Uterus (tissue), 4 donors: ENCODE results near the gene MBD5. TPM values are rescaled to one million over a fixed set of nuclear protein-coding genes. Genes with fewer than 3 reads are reported as not detected.

ENCODE experiments used
- DNase-seq, 2 donors: peaks; one replicate each; pipeline ENCODE4 v3.0.0-alpha.2; 2019 to 2020
- H3K27ac ChIP-seq, 2 donors: fragments of 200-600 bp; sonication (generic); 1 replicate in 1 of 2; 2 replicates in 1 of 2; pipeline ENCODE4 v1.5.1; 2016 to 2018
- H3K27me3 ChIP-seq, 2 donors: fragments of 200-600 bp; sonication (generic); one replicate each; pipeline ENCODE4 v1.5.1; 2018 to 2019; ENCODE audit warnings: control low read depth in 1 of 2
- H3K36me3 ChIP-seq, 2 donors: fragments of 200-600 bp; sonication (generic); one replicate each; pipeline ENCODE4 v1.5.1; 2019; ENCODE audit warnings: control low read depth in 1 of 2
- H3K4me1 ChIP-seq, 2 donors: fragments of 200-600 bp; sonication (generic); one replicate each; pipeline ENCODE4 v1.5.1; 2018 to 2019; ENCODE audit warnings: control low read depth in 1 of 2
- H3K4me3 ChIP-seq, 2 donors: fragments of 200-600 bp; sonication (generic); 1 replicate in 1 of 2; 2 replicates in 1 of 2; pipeline ENCODE4 v1.5.1; 2018 to 2019; ENCODE audit warnings: mild to moderate bottlenecking in 1 of 2
- H3K9me3 ChIP-seq, 2 donors: fragments of 200-600 bp; sonication (generic); one replicate each; pipeline ENCODE4 v1.5.1; 2019; ENCODE audit warnings: control low read depth in 1 of 2
- CTCF ChIP-seq, 4 experiments: fragments of 200-600 bp in 2 of 4; fragments of 450-650 bp in 2 of 4; sonication (generic) in 2 of 4; IDR thresholded peaks; one replicate each; pipeline ENCODE4 v1.5.1; 2016 to 2019; ENCODE audit warnings: antibody characterized with exemption in 4 of 4, mild to moderate bottlenecking in 2 of 4, moderate library complexity in 1 of 4
- POLR2A ChIP-seq, 2 donors: fragments of 450-650 bp; IDR thresholded peaks; one replicate each; pipeline ENCODE4 v1.6.1; 2016; ENCODE audit warnings: antibody characterized with exemption in 2 of 2, mild to moderate bottlenecking in 1 of 2, moderate library complexity in 1 of 2
- intact Hi-C: fragments of 100-400 bp; cut with DNase I; formaldehyde crosslinking; loops from one replicate; pipeline ENCODE4 v1.15.1; 2023; ENCODE audit warnings: low total_unique reads
- total RNA-seq, 4 donors: library from RNA; depleted of rRNA in 3 of 4; stranded (reverse); fragments of >200 nt in 3 of 4; gene quantifications; one replicate each; pipeline versions ENCODE4 v1.1.0 to v1.2.4, GENCODE V29; 2014 to 2023
- donor health status: DM: yes; HTN: yes; CAD: no.

MBD5 gene
- total RNA-seq, 4 donors from 2014 or later = 17.4 to 77.9 (median 51.5) TPM

- Histone ChIP-seq H3K4me3 (no peak overlapping the region), H3K27ac (no peak overlapping the region), H3K4me1 (no peaks in the 10 kb centered on the region), H3K27me3 (no peaks in the 10 kb centered on the region), H3K36me3 (no peaks in the 10 kb centered on the region), H3K9me3 (no peaks in the 10 kb centered on the region)
- TF ChIP-seq POLR2A (IDR thresholded peaks at IDR 0.05) (no peak), CTCF (IDR thresholded peaks at IDR 0.05) (no peak)
- intact Hi-C loops = no loop called here
- DNase-seq = no peak
Observed at GRCh38 chr2:148531669-148532428, 511.0 kb downstream of the MBD5 start.

GRCh38 chr2:148533004-148533403 is 512.1 kb downstream of the MBD5 start:
- Histone ChIP-seq H3K4me3 (no peak overlapping the region), H3K9me3 (no peaks in the 10 kb centered on the region), H3K27me3 (no peaks in the 10 kb centered on the region), H3K27ac (no peak overlapping the region), H3K4me1 (no peaks in the 10 kb centered on the region), H3K36me3 (no peaks in the 10 kb centered on the region)
- intact Hi-C loops = no loop called here
- no peak for DNase-seq
- TF ChIP-seq CTCF (IDR thresholded peaks at IDR 0.05) (no peak), POLR2A (IDR thresholded peaks at IDR 0.05) (no peak)

- intact Hi-C loops = no loop called here
- TF ChIP-seq CTCF (IDR thresholded peaks at IDR 0.05) (no peak), POLR2A (IDR thresholded peaks at IDR 0.05) (no peak)
- Histone ChIP-seq H3K27ac (no peak overlapping the region), H3K9me3 (no peaks in the 10 kb centered on the region), H3K27me3 (no peaks in the 10 kb centered on the region), H3K36me3 (no peaks in the 10 kb centered on the region), H3K4me3 (no peak overlapping the region), H3K4me1 (no peaks in the 10 kb centered on the region)
- DNase-seq = no peak
Observed at GRCh38 chr2:148533685-148534084, 512.8 kb downstream of the MBD5 start.

DNA sequence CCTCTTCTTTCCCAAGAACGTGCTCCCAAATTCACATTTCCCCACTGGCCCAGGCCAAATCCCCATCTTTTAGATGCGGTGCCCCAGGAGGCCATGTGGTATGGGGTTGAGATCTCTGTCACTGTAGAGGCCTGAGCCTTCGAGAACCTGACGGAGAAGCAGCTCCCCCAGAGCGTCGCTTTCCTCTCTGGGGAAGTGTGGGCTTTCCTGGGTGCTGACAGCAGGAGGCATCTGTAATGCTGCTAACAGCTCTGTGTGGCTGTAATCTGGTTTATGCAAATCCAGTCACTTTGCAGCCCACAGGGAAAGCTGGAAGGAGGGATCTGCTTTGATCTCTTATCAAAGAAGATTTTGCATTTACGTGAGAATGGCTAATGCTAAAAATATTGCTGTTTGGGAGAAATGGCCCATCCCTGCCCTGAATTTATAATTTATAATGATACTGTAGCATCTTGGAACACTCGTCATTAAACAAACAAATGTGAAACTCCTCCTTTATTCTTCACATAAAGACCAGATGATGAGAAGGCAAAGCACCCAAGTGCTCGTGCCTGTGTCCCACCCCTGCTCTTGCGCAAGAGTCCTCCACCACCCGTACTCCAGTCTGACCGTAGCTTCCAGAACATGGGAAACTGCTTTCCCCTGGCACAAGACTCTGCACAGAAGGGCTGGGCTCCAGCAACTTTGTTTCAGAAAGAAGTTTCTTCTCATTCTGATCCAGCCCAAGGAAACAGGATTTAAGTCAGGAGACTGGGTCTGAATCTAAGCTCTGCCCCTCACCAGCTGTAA is 513.7 kb downstream of the MBD5 start:
- peak in 1 of 2 donors; percentile 29 for DNase-seq
- intact Hi-C loops = no loop called here

More for the DNA sequence above, 513.7 kb downstream of the MBD5 start:
- Histone ChIP-seq H3K4me1 (no peaks in the 10 kb centered on the region), H3K27me3 (no peaks in the 10 kb centered on the region), H3K4me3 (no peak overlapping the region), H3K36me3 (no peaks in the 10 kb centered on the region), H3K9me3 (no peaks in the 10 kb centered on the region), H3K27ac (no peak overlapping the region)
- TF ChIP-seq POLR2A (IDR thresholded peaks at IDR 0.05) (no peak), CTCF (IDR thresholded peaks at IDR 0.05) (no peak)
